ENCODE results near the gene MRPL1. TPM values are rescaled to one million over a fixed set of nuclear protein-coding genes. Genes with fewer than 3 reads are reported as not detected.

MRPL1 gene
- total RNA-seq, 1 experiment from 2014 or later: 42.0 TPM

DNA sequence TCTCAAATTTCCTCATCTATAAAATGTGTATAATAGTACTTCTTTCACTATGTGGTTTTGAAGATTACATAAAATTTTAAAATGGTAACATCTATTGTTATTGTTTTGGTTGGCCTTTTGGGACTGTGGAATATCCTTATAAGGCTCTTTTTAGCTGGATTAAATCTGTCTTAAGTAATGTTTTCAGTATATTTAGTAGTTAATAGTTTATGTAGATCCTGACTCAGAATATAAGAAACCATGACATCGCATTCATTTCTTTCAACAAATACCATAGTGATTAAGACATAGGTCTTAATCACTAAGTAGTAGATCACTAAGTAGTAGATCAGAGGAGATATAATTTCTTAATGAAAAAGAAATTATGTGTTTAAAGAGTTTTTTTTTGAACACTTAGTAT, 48.5 kb downstream of the MRPL1 start:
- no peak overlapping the region for H3K4me3 Mint-ChIP-seq (ENCODE audit: unreplicated experiment)
- Histone ChIP-seq H3K4me3 (ENCODE audit: low read depth, low read length) (no peak overlapping the region), H3K36me3 (ENCODE audit: control insufficient read depth, insufficient read depth, low read length) (no peaks in the 10 kb centered on the region), H3K4me1 (no peaks in the 10 kb centered on the region), H3K27me3 (replicated peaks; ENCODE audit: control insufficient read depth, insufficient read depth, low read length) (no peaks in the 10 kb centered on the region), H3K9me3 (no peaks in the 10 kb centered on the region)
- peaks cover 3% of the 10 kb centered on the region for H3K36me3 Mint-ChIP-seq (ENCODE audit: insufficient read depth, unreplicated experiment)
- H3K4me1 Mint-ChIP-seq (ENCODE audit: low read depth, unreplicated experiment): no peaks in the 10 kb centered on the region
- DNase-seq: no peak
- no peak overlapping the region for H3K27ac Mint-ChIP-seq (ENCODE audit: unreplicated experiment)
- CTCF ChIA-PET: no interaction called here
- TF ChIP-seq, protein P1, sequence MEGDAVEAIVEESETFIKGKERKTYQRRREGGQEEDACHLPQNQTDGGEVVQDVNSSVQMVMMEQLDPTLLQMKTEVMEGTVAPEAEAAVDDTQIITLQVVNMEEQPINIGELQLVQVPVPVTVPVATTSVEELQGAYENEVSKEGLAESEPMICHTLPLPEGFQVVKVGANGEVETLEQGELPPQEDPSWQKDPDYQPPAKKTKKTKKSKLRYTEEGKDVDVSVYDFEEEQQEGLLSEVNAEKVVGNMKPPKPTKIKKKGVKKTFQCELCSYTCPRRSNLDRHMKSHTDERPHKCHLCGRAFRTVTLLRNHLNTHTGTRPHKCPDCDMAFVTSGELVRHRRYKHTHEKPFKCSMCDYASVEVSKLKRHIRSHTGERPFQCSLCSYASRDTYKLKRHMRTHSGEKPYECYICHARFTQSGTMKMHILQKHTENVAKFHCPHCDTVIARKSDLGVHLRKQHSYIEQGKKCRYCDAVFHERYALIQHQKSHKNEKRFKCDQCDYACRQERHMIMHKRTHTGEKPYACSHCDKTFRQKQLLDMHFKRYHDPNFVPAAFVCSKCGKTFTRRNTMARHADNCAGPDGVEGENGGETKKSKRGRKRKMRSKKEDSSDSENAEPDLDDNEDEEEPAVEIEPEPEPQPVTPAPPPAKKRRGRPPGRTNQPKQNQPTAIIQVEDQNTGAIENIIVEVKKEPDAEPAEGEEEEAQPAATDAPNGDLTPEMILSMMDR (IDR thresholded peaks at IDR 0.05; ENCODE audit: insufficient read depth in 1 of 2, low read depth in 1 of 2, low read length in 1 of 2, severe bottlenecking in 1 of 2, unreplicated experiment in 1 of 2): no peak
- intact Hi-C loops (cut with micrococcal nuclease; ENCODE audit: unreplicated experiment): no loop called here
- no peaks in the 10 kb centered on the region for H3K27me3 Mint-ChIP-seq (ENCODE audit: insufficient read depth, unreplicated experiment)
- no peaks in the 10 kb centered on the region for H3K9me3 Mint-ChIP-seq (ENCODE audit: unreplicated experiment)
- POLR2A ChIA-PET: no interaction called here
- BruUV-seq (replicated peaks): no TSS peak

DNA sequence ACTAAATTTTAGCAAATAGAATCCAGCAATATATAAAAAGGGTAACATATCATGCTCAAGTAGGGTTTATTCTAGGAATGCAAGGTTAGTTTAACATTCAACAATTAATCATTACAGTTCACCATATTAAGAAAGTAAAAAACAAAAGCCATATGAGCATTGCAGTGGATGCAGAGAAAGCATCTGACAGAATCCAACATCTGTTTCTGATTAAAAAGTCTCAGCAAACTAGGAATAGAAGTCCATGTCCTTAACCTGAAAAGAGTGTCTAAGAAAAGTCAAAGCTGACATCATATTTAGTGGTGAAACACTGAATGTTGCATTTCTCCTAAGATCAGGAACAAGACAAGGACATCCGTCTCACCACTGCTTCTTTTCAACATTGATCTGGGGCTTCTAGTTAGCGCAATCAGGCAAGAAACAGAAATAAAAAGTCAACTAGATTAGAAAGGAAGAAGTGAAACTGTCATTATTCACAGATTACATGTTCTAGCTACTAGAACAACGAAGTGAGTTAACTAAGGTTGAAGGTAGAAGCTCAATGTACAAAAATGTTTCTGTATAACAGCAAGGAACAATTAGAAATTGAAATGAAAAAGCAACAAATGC, 49.3 kb downstream of the MRPL1 start:
- CTCF ChIA-PET: no interaction called here
- BruUV-seq (replicated peaks): no TSS peak
- TF ChIP-seq, protein P1 (IDR thresholded peaks at IDR 0.05; ENCODE audit: insufficient read depth in 1 of 2, low read depth in 1 of 2, low read length in 1 of 2, severe bottlenecking in 1 of 2, unreplicated experiment in 1 of 2): no peak
- POLR2A ChIA-PET: no interaction called here
- no peaks in the 10 kb centered on the region for H3K9me3 Mint-ChIP-seq (ENCODE audit: unreplicated experiment)
- no peaks in the 10 kb centered on the region for H3K27me3 Mint-ChIP-seq (ENCODE audit: insufficient read depth, unreplicated experiment)
- intact Hi-C loops (cut with micrococcal nuclease; ENCODE audit: unreplicated experiment): no loop called here
- Histone ChIP-seq H3K27me3 (replicated peaks; ENCODE audit: control insufficient read depth, insufficient read depth, low read length) (no peaks in the 10 kb centered on the region), H3K4me1 (no peaks in the 10 kb centered on the region), H3K9me3 (no peaks in the 10 kb centered on the region), H3K36me3 (ENCODE audit: control insufficient read depth, insufficient read depth, low read length) (no peaks in the 10 kb centered on the region), H3K4me3 (ENCODE audit: low read depth, low read length) (no peak overlapping the region)
- no peak overlapping the region for H3K27ac Mint-ChIP-seq (ENCODE audit: unreplicated experiment)
- H3K4me3 Mint-ChIP-seq (ENCODE audit: unreplicated experiment): no peak overlapping the region
- DNase-seq: no peak
- no peaks in the 10 kb centered on the region for H3K4me1 Mint-ChIP-seq (ENCODE audit: low read depth, unreplicated experiment)
- H3K36me3 Mint-ChIP-seq (ENCODE audit: insufficient read depth, unreplicated experiment): no peaks in the 10 kb centered on the region

DNA sequence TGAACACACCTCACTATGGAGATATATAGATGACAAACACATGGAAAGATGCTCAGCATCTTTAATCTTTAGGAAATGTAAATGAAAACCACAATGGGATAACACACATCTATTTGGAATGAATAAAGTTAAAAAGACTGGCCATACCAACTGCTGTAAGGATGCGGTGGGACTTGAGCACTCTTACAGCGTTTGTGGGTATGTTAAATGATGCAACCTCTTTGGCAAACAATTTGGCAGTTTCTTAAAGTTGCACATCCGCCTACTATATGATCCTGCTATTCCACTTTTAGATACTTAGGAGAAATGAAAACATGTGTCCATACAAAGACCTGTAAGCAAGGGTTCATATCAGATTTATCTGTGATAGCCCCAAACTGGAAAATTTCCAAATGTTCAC, 50.7 kb downstream of the MRPL1 start:
- Histone ChIP-seq H3K4me1 (no peaks in the 10 kb centered on the region), H3K27me3 (replicated peaks; ENCODE audit: control insufficient read depth, insufficient read depth, low read length) (no peaks in the 10 kb centered on the region), H3K9me3 (no peaks in the 10 kb centered on the region), H3K4me3 (ENCODE audit: low read depth, low read length) (no peak overlapping the region), H3K36me3 (ENCODE audit: control insufficient read depth, insufficient read depth, low read length) (no peaks in the 10 kb centered on the region)
- ChIA-PET CTCF (no interaction called here), POLR2A (no interaction called here)
- intact Hi-C loops (cut with micrococcal nuclease; ENCODE audit: unreplicated experiment): no loop called here
- Mint-ChIP-seq H3K27ac (ENCODE audit: unreplicated experiment) (no peak overlapping the region), H3K36me3 (ENCODE audit: insufficient read depth, unreplicated experiment) (no peaks in the 10 kb centered on the region), H3K4me3 (ENCODE audit: unreplicated experiment) (no peak overlapping the region), H3K4me1 (ENCODE audit: low read depth, unreplicated experiment) (no peaks in the 10 kb centered on the region), H3K27me3 (ENCODE audit: insufficient read depth, unreplicated experiment) (no peaks in the 10 kb centered on the region), H3K9me3 (ENCODE audit: unreplicated experiment) (no peaks in the 10 kb centered on the region)
- no TSS peak for BruUV-seq (replicated peaks)
- TF ChIP-seq, protein P1 (IDR thresholded peaks at IDR 0.05; ENCODE audit: insufficient read depth in 1 of 2, low read depth in 1 of 2, low read length in 1 of 2, severe bottlenecking in 1 of 2, unreplicated experiment in 1 of 2): no peak
- DNase-seq: no peak
